Ishikawa (cell line): Measurements from ENCODE around the gene NPR1.

Experiments
- CEBPB ChIP-seq: IDR thresholded peaks from 2 replicates; pipeline ENCODE4 v1.6.1; 2012
- CREB1 ChIP-seq: IDR thresholded peaks from 2 replicates; pipeline ENCODE4 v1.6.1; 2012; ENCODE audit warnings: low read depth
- EGR1 ChIP-seq: IDR thresholded peaks from 2 replicates; pipeline ENCODE4 v1.6.1; 2012
- EP300 ChIP-seq: IDR thresholded peaks from 2 replicates; pipeline ENCODE4 v1.6.1; 2012; ENCODE audit warnings: borderline replicate concordance
- FOXM1 ChIP-seq: IDR thresholded peaks from 2 replicates; pipeline ENCODE4 v1.6.1; 2012; ENCODE audit warnings: low read depth, borderline replicate concordance
- NFIC ChIP-seq: IDR thresholded peaks from 2 replicates; pipeline ENCODE4 v1.6.1; 2012
- RAD21 ChIP-seq: IDR thresholded peaks from 2 replicates; pipeline ENCODE4 v1.6.1; 2012; ENCODE audit warnings: low read depth
- TAF1 ChIP-seq: IDR thresholded peaks from 2 replicates; pipeline ENCODE4 v1.6.1; 2012; ENCODE audit warnings: low read depth, mild to moderate bottlenecking
- TCF12 ChIP-seq: IDR thresholded peaks from 2 replicates; pipeline ENCODE4 v1.6.1; 2012; ENCODE audit warnings: low read depth
- TEAD4 ChIP-seq: IDR thresholded peaks from 2 replicates; pipeline ENCODE4 v1.6.1; 2012
- USF1 ChIP-seq: IDR thresholded peaks from 2 replicates; pipeline ENCODE4 v1.6.1; 2012
- YY1 ChIP-seq: IDR thresholded peaks from 2 replicates; pipeline ENCODE4 v1.6.1; 2012; ENCODE audit warnings: low read depth
- ZBTB7A ChIP-seq: IDR thresholded peaks from 2 replicates; pipeline ENCODE4 v1.6.1; 2012; ENCODE audit warnings: low read depth
- TF ChIP-seq, protein P1 (sequence below): IDR thresholded peaks from 2 replicates; pipeline ENCODE4 v1.6.1; 2012
- TF ChIP-seq, protein P2 (sequence below): IDR thresholded peaks from 2 replicates; pipeline ENCODE4 v1.6.1; 2012; ENCODE audit warnings: low read depth, mild to moderate bottlenecking

NPR1 gene

DNA sequence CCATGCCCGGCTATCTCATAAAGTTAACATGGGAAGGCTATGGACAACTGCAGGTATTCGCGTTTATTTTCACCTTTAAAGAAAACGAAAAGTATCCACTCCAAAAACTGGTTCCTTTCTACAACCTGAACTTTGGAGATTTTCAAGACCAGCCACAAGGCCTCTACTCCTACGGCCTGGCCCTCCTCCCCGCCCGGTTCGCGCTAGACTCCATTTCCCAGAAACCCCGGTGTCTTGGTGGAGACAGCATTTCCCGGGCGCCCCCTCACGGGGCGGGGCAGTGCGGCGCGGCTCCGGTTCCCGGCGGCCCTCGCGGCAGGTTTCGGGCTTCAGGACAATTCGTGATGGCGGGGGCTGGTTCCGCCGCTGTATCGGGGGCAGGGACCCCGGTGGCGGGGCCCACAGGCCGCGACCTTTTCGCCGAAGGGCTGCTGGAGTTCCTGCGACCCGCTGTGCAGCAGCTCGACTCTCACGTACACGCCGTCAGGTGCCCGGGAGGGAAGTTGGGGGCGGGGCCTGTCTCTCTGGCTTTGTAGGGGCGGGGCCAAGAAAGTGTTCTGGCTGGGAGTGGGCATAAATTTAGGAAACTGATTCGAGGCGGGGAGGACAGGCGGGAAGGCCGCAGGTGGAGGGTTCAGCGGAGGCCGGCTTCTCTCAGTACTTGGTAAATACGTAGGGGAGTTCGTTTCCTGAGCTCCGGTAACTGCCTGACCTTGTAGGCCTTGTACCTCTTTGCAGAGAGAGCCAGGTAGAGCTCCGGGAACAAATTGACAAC is 19.9 kb upstream of the NPR1 start, which contains the start of gene SNAPIN:
TSS of gene SNAPIN (plus strand) at position 304 of the 775 bp plus-strand sequence. CDS start at position 345, 41 bp downstream.
- TF ChIP-seq YY1: peak; percentile 83
- peak; percentile 89 for TF ChIP-seq EGR1
- TF ChIP-seq CEBPB: no peak
- TF ChIP-seq, protein P1, sequence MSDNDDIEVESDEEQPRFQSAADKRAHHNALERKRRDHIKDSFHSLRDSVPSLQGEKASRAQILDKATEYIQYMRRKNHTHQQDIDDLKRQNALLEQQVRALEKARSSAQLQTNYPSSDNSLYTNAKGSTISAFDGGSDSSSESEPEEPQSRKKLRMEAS: peak; percentile 56; the same call in 1 of the 2 replicates
- TF ChIP-seq TCF12: 0 out of 2 replicates have a peak, but pooled peaks have one; percentile 24
- TF ChIP-seq FOXM1: no peak
- peak; percentile 79 for TF ChIP-seq TAF1
- peak; percentile 8; the same call in 1 of the 2 replicates for TF ChIP-seq RAD21
- TF ChIP-seq CREB1: peak; percentile 49; the same call in 1 of the 2 replicates
- TF ChIP-seq, protein P2, sequence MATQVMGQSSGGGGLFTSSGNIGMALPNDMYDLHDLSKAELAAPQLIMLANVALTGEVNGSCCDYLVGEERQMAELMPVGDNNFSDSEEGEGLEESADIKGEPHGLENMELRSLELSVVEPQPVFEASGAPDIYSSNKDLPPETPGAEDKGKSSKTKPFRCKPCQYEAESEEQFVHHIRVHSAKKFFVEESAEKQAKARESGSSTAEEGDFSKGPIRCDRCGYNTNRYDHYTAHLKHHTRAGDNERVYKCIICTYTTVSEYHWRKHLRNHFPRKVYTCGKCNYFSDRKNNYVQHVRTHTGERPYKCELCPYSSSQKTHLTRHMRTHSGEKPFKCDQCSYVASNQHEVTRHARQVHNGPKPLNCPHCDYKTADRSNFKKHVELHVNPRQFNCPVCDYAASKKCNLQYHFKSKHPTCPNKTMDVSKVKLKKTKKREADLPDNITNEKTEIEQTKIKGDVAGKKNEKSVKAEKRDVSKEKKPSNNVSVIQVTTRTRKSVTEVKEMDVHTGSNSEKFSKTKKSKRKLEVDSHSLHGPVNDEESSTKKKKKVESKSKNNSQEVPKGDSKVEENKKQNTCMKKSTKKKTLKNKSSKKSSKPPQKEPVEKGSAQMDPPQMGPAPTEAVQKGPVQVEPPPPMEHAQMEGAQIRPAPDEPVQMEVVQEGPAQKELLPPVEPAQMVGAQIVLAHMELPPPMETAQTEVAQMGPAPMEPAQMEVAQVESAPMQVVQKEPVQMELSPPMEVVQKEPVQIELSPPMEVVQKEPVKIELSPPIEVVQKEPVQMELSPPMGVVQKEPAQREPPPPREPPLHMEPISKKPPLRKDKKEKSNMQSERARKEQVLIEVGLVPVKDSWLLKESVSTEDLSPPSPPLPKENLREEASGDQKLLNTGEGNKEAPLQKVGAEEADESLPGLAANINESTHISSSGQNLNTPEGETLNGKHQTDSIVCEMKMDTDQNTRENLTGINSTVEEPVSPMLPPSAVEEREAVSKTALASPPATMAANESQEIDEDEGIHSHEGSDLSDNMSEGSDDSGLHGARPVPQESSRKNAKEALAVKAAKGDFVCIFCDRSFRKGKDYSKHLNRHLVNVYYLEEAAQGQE: no peak
- TF ChIP-seq ZBTB7A: 0 out of 2 replicates have a peak, but pooled peaks have one; percentile 47
- no peak for TF ChIP-seq TEAD4
- no peak for TF ChIP-seq NFIC
- TF ChIP-seq EP300: 0 out of 2 replicates have a peak, but pooled peaks have one; percentile 34
- TF ChIP-seq USF1: peak; percentile 30

GRCh38 chr1:153659175-153659534 is 19.3 kb upstream of the NPR1 start:
- no peak for TF ChIP-seq FOXM1
- no peak for TF ChIP-seq CREB1
- no peak for TF ChIP-seq YY1
- no peak for TF ChIP-seq EGR1
- TF ChIP-seq, protein P2: no peak
- TF ChIP-seq NFIC: no peak
- no peak for TF ChIP-seq CEBPB
- TF ChIP-seq TCF12: no peak
- no peak for TF ChIP-seq EP300
- no peak for TF ChIP-seq RAD21
- no peak for TF ChIP-seq USF1
- no peak for TF ChIP-seq TEAD4
- no peak for TF ChIP-seq TAF1

GRCh38 chr1:153659656-153660055 is 18.8 kb upstream of the NPR1 start:
- TF ChIP-seq RAD21 (no peak), NFIC (no peak), FOXM1 (no peak), CEBPB (no peak), TEAD4 (no peak), EGR1 (no peak), USF1 (no peak), YY1 (no peak), TCF12 (no peak), EP300 (no peak), CREB1 (no peak)
- TF ChIP-seq, protein P1: no peak
- TF ChIP-seq, protein P2: no peak
